Measurements from ENCODE around the gene LAMP1. TPM values are rescaled to one million over a fixed set of nuclear protein-coding genes. Genes with fewer than 3 reads are reported as not detected.

LAMP1 gene
- total RNA-seq, 1 donor from 2014 or later = 152 TPM

- Mint-ChIP-seq H3K36me3 (peaks cover 7% of the 10 kb centered on the region), H3K4me3 (no peak overlapping the region), H3K27ac (no peak overlapping the region), H3K27me3 (no peaks in the 10 kb centered on the region), H3K9me3 (no peaks in the 10 kb centered on the region), H3K4me1 (ENCODE audit: unreplicated experiment) (peaks cover 5% of the 10 kb centered on the region)
- TF ChIP-seq, protein P1, sequence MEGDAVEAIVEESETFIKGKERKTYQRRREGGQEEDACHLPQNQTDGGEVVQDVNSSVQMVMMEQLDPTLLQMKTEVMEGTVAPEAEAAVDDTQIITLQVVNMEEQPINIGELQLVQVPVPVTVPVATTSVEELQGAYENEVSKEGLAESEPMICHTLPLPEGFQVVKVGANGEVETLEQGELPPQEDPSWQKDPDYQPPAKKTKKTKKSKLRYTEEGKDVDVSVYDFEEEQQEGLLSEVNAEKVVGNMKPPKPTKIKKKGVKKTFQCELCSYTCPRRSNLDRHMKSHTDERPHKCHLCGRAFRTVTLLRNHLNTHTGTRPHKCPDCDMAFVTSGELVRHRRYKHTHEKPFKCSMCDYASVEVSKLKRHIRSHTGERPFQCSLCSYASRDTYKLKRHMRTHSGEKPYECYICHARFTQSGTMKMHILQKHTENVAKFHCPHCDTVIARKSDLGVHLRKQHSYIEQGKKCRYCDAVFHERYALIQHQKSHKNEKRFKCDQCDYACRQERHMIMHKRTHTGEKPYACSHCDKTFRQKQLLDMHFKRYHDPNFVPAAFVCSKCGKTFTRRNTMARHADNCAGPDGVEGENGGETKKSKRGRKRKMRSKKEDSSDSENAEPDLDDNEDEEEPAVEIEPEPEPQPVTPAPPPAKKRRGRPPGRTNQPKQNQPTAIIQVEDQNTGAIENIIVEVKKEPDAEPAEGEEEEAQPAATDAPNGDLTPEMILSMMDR (conservative IDR thresholded peaks at IDR 0.05) = no peak
- no peak for DNase-seq (ENCODE audit: extremely low spot score, unreplicated experiment)
Measured at GRCh38 chr13:113354831-113355610, 58.0 kb downstream of the LAMP1 start.

GRCh38 chr13:113355621-113356020, 58.6 kb downstream of the LAMP1 start:
- H3K9me3 Mint-ChIP-seq = no peaks in the 10 kb centered on the region
- H3K4me3 Mint-ChIP-seq = no peak overlapping the region
- peaks cover 3% of the 10 kb centered on the region for H3K36me3 Mint-ChIP-seq
- TF ChIP-seq, protein P1 (conservative IDR thresholded peaks at IDR 0.05) = no peak
- peaks cover 5% of the 10 kb centered on the region for H3K4me1 Mint-ChIP-seq (ENCODE audit: unreplicated experiment)
- H3K27ac Mint-ChIP-seq = no peak overlapping the region
- no peaks in the 10 kb centered on the region for H3K27me3 Mint-ChIP-seq
- DNase-seq (ENCODE audit: extremely low spot score, unreplicated experiment) = no peak

DNA sequence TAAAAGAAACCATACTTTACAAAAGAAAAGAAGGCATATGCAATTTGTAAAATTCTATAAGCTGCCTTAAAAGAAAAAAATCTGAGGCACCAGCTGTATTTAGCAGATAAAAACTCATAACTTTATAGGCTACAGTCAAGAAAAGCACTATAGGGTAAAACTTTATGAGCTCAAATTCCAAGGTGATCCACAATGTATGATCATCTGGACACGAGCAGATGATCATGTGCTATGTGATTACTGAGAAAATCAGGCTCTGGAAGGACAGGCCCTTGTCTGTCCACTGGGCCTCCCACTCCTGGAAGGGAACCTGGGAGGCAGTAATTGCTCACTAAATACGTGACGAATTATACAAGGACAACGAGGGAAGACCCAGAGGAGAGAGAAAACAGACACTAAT, 59.6 kb downstream of the LAMP1 start:
- Mint-ChIP-seq H3K36me3 (peaks cover 3% of the 10 kb centered on the region), H3K4me3 (no peak overlapping the region), H3K27ac (no peak overlapping the region), H3K27me3 (no peaks in the 10 kb centered on the region), H3K4me1 (ENCODE audit: unreplicated experiment) (peaks cover 5% of the 10 kb centered on the region), H3K9me3 (no peaks in the 10 kb centered on the region)
- TF ChIP-seq, protein P1 (conservative IDR thresholded peaks at IDR 0.05) = no peak
- DNase-seq (ENCODE audit: extremely low spot score, unreplicated experiment) = no peak

GRCh38 chr13:113357529-113357928, 60.5 kb downstream of the LAMP1 start:
- TF ChIP-seq, protein P1 (conservative IDR thresholded peaks at IDR 0.05) = no peak
- no peak for DNase-seq (ENCODE audit: extremely low spot score, unreplicated experiment)
- no peak overlapping the region for H3K27ac Mint-ChIP-seq
- H3K4me3 Mint-ChIP-seq = no peak overlapping the region
- H3K27me3 Mint-ChIP-seq = no peaks in the 10 kb centered on the region
- peaks cover 3% of the 10 kb centered on the region for H3K36me3 Mint-ChIP-seq
- H3K9me3 Mint-ChIP-seq = no peaks in the 10 kb centered on the region
- peaks cover 5% of the 10 kb centered on the region for H3K4me1 Mint-ChIP-seq (ENCODE audit: unreplicated experiment)

DNA sequence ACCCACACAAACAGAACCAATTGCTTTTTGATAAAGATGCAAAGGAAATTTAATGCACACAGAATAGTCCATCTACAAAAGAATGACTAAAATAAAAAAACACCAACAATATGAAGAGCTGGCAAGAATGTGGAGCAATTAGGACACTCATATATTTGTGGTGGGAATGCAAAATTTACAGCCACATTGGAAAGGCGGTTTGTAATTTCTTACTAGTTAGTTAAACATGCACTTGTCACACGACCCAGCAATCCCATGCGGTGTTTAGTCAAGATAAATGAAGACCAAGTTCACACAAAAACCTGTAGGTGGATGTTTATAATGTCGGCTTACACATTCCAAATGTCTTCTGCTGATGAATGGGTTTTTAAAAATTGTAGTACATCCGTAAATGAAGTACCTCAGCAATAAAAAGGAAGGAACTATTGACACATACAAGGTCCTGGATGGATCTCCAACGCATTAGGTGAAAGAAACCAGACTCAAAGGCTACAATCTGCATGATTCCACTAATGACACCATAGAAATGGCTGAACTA, 61.7 kb downstream of the LAMP1 start:
- H3K9me3 Mint-ChIP-seq = no peaks in the 10 kb centered on the region
- H3K4me1 Mint-ChIP-seq (ENCODE audit: unreplicated experiment) = peaks cover 5% of the 10 kb centered on the region
- H3K36me3 Mint-ChIP-seq = peaks cover 3% of the 10 kb centered on the region
- no peaks in the 10 kb centered on the region for H3K27me3 Mint-ChIP-seq
- DNase-seq (ENCODE audit: extremely low spot score, unreplicated experiment) = no peak
- peak overlapping the region; percentile 26 for H3K27ac Mint-ChIP-seq
- peak overlapping the region; percentile 63 for H3K4me3 Mint-ChIP-seq
- TF ChIP-seq, protein P1 (conservative IDR thresholded peaks at IDR 0.05) = no peak

Data from type B pancreatic cell (in vitro differentiated cells).